ENCODE results near the gene ADGRA3. TPM values are rescaled to one million over a fixed set of nuclear protein-coding genes. Genes with fewer than 3 reads are reported as not detected.

Gene ADGRA3
- total RNA-seq, 1 donor from 2014 or later, result 20.1 TPM

- no peaks in the 10 kb centered on the region for H3K4me1 Mint-ChIP-seq (ENCODE audit: unreplicated experiment)
- DNase-seq (ENCODE audit: low spot score), result no peak
- no peak overlapping the region for H3K4me3 Mint-ChIP-seq (ENCODE audit: unreplicated experiment)
- TF ChIP-seq CTCF (IDR thresholded peaks at IDR 0.05; ENCODE audit: unreplicated experiment), result no peak
- H3K9me3 Mint-ChIP-seq (ENCODE audit: unreplicated experiment), result no peaks in the 10 kb centered on the region
- H3K27me3 Mint-ChIP-seq (ENCODE audit: unreplicated experiment), result peaks cover 1% of the 10 kb centered on the region
- no peaks in the 10 kb centered on the region for H3K36me3 Mint-ChIP-seq (ENCODE audit: low read depth, unreplicated experiment)
- no peak overlapping the region for H3K27ac Mint-ChIP-seq (ENCODE audit: unreplicated experiment)
Observed at GRCh38 chr4:22417408-22417807, 98.5 kb downstream of the ADGRA3 start.

GRCh38 chr4:22416403-22416802 lies 99.5 kb downstream of the ADGRA3 start:
- DNase-seq (ENCODE audit: low spot score), result no peak
- no peaks in the 10 kb centered on the region for H3K9me3 Mint-ChIP-seq (ENCODE audit: unreplicated experiment)

GRCh38 chr4:22414833-22415232 lies 101.0 kb downstream of the ADGRA3 start:
- H3K36me3 Mint-ChIP-seq (ENCODE audit: low read depth, unreplicated experiment), result no peaks in the 10 kb centered on the region
- H3K27me3 Mint-ChIP-seq (ENCODE audit: unreplicated experiment), result peaks cover 1% of the 10 kb centered on the region
- H3K27ac Mint-ChIP-seq (ENCODE audit: unreplicated experiment), result no peak overlapping the region
- TF ChIP-seq CTCF (IDR thresholded peaks at IDR 0.05; ENCODE audit: unreplicated experiment), result no peak
- no peak overlapping the region for H3K4me3 Mint-ChIP-seq (ENCODE audit: unreplicated experiment)
- no peak for DNase-seq (ENCODE audit: low spot score)
- no peaks in the 10 kb centered on the region for H3K9me3 Mint-ChIP-seq (ENCODE audit: unreplicated experiment)
- H3K4me1 Mint-ChIP-seq (ENCODE audit: unreplicated experiment), result no peaks in the 10 kb centered on the region

More at GRCh38 chr4:22416403-22416802, 99.5 kb downstream of the ADGRA3 start:
- no peaks in the 10 kb centered on the region for H3K36me3 Mint-ChIP-seq (ENCODE audit: low read depth, unreplicated experiment)
- H3K27me3 Mint-ChIP-seq (ENCODE audit: unreplicated experiment), result peaks cover 1% of the 10 kb centered on the region
- H3K4me3 Mint-ChIP-seq (ENCODE audit: unreplicated experiment), result no peak overlapping the region
- no peak overlapping the region for H3K27ac Mint-ChIP-seq (ENCODE audit: unreplicated experiment)
- no peaks in the 10 kb centered on the region for H3K4me1 Mint-ChIP-seq (ENCODE audit: unreplicated experiment)
- no peak for TF ChIP-seq CTCF (IDR thresholded peaks at IDR 0.05; ENCODE audit: unreplicated experiment)

GRCh38 chr4:22413471-22413870 lies 102.4 kb downstream of the ADGRA3 start:
- no peak overlapping the region for H3K4me3 Mint-ChIP-seq (ENCODE audit: unreplicated experiment)
- H3K27me3 Mint-ChIP-seq (ENCODE audit: unreplicated experiment), result peaks cover 1% of the 10 kb centered on the region
- no peak for TF ChIP-seq CTCF (IDR thresholded peaks at IDR 0.05; ENCODE audit: unreplicated experiment)
- DNase-seq (ENCODE audit: low spot score), result no peak
- H3K36me3 Mint-ChIP-seq (ENCODE audit: low read depth, unreplicated experiment), result no peaks in the 10 kb centered on the region
- H3K4me1 Mint-ChIP-seq (ENCODE audit: unreplicated experiment), result no peaks in the 10 kb centered on the region
- H3K27ac Mint-ChIP-seq (ENCODE audit: unreplicated experiment), result no peak overlapping the region
- no peaks in the 10 kb centered on the region for H3K9me3 Mint-ChIP-seq (ENCODE audit: unreplicated experiment)

GRCh38 chr4:22412013-22412412 lies 103.9 kb downstream of the ADGRA3 start:
- Mint-ChIP-seq H3K4me3 (ENCODE audit: unreplicated experiment) (no peak overlapping the region), H3K4me1 (ENCODE audit: unreplicated experiment) (no peaks in the 10 kb centered on the region), H3K27me3 (ENCODE audit: unreplicated experiment) (no peaks in the 10 kb centered on the region), H3K27ac (ENCODE audit: unreplicated experiment) (no peak overlapping the region), H3K9me3 (ENCODE audit: unreplicated experiment) (no peaks in the 10 kb centered on the region), H3K36me3 (ENCODE audit: low read depth, unreplicated experiment) (no peaks in the 10 kb centered on the region)
- DNase-seq (ENCODE audit: low spot score), result no peak
- no peak for TF ChIP-seq CTCF (IDR thresholded peaks at IDR 0.05; ENCODE audit: unreplicated experiment)
